Small intestine (tissue), 7 donors: ENCODE data around the gene C2orf92. TPM values are rescaled to one million over a fixed set of nuclear protein-coding genes. Genes with fewer than 3 reads are reported as not detected.

ENCODE experiments used
- DNase-seq, 2 donors: peaks; one replicate each; pipeline versions ENCODE4 v3.0.0 to v3.0.0-alpha.2; 2013
- FAIRE-seq: peaks from 2 replicates; lab custom pipeline; 2012; peaks lifted over from hg19 to GRCh38; lab: Jason Lieb, UNC
- H3K27ac ChIP-seq, 3 donors: one replicate each; pipeline ENCODE4 v1.5.1; 2013; ENCODE audit warnings: low read length in 2 of 3, mild to moderate bottlenecking in 2 of 3, control low read depth in 1 of 3, inconsistent platforms in 1 of 3, low read depth in 1 of 3, moderate library complexity in 1 of 3
- H3K27me3 ChIP-seq, 3 donors: one replicate each; pipeline ENCODE4 v1.6.1; 2013; ENCODE audit warnings: low read length in 3 of 3, inconsistent platforms in 1 of 3; ENCODE audit not compliant: control insufficient read depth in 3 of 3, insufficient read depth in 3 of 3
- H3K36me3 ChIP-seq, 3 donors: one replicate each; pipeline ENCODE4 v1.6.1; 2013; ENCODE audit warnings: low read length in 3 of 3, inconsistent platforms in 1 of 3, low read depth in 1 of 3, mild to moderate bottlenecking in 1 of 3, moderate library complexity in 1 of 3; ENCODE audit not compliant: control insufficient read depth in 3 of 3, insufficient read depth in 2 of 3
- H3K4me1 ChIP-seq, 3 donors: one replicate each; pipeline ENCODE4 v1.6.1; 2013; ENCODE audit warnings: low read length in 2 of 3, inconsistent platforms in 1 of 3, low read depth in 1 of 3, mild to moderate bottlenecking in 1 of 3, moderate library complexity in 1 of 3; ENCODE audit not compliant: control insufficient read depth in 3 of 3, insufficient read depth in 2 of 3
- H3K4me3 ChIP-seq, 3 donors: one replicate each; pipeline ENCODE4 v1.5.1; 2013; ENCODE audit warnings: low read length in 3 of 3, control low read depth in 1 of 3, inconsistent platforms in 1 of 3, low read depth in 1 of 3, mild to moderate bottlenecking in 1 of 3, moderate library complexity in 1 of 3
- H3K9me3 ChIP-seq, 2 donors: one replicate each; pipeline ENCODE4 v1.6.1; 2013; ENCODE audit warnings: low read depth in 1 of 2, low read length in 1 of 2; ENCODE audit not compliant: control insufficient read depth in 2 of 2, insufficient read depth in 1 of 2
- WGBS, 3 donors: extraction: QIAGEN DNeasy Blood & Tissue Kit; methylation state at CpG; one replicate each; pipeline ENCODE4 v1.1.7; 2013; 5-methylcytosine and 5-hydroxymethylcytosine counted together
- polyA plus RNA-seq, 4 donors: library from polyadenylated mRNA; stranded (reverse) in 3 of 4; unstranded in 1 of 4; fragments of 200-250 nt in 3 of 4; fragments of 120-200 nt in 1 of 4; gene quantifications; one replicate each; pipeline versions ENCODE4 v1.2.1 to v1.2.3, GENCODE V29; 2013
- donor health status: healthy with polysubstance abuse.
- donor health status: control.
- donor health status: control.
- donor health status: Bipolar disorder and iron deficiency.
- donor health status: healthy.

C2orf92 gene
- polyA plus RNA-seq, 4 donors: 1.4 to 16.7 (median 11.1) TPM

- peaks cover 0 to 3% (median 2%) of the 10 kb centered on the region in 3 donors for H3K4me1 ChIP-seq
- no peaks in the 10 kb centered on the region for H3K36me3 ChIP-seq
- H3K9me3 ChIP-seq: no peaks in the 10 kb centered on the region
- no peak overlapping the region for H3K4me3 ChIP-seq
- H3K27me3 ChIP-seq: no peaks in the 10 kb centered on the region
- 90 to 91% (median 91%) methylated on average over 19 of the region's 19 CpGs for WGBS, 3 donors
- H3K27ac ChIP-seq: no peak overlapping the region
- FAIRE-seq: no peak
- DNase-seq: no peak
These were observed 33.4 kb downstream of the C2orf92 start for GRCh38 chr2:97702731-97703470.

GRCh38 chr2:97703741-97704140 is 34.2 kb downstream of the C2orf92 start:
- FAIRE-seq: no peak
- H3K9me3 ChIP-seq: no peaks in the 10 kb centered on the region

GRCh38 chr2:97704989-97705388 is 35.5 kb downstream of the C2orf92 start:
- FAIRE-seq (no peak), DNase-seq (no peak)
- 91 to 95% (median 94%) methylated on average over 5 of the region's 5 CpGs for WGBS, 3 donors

More at GRCh38 chr2:97703741-97704140, 34.2 kb downstream of the C2orf92 start:
- DNase-seq: no peak
- Histone ChIP-seq H3K4me1 (peaks cover 0 to 4% (median 3%) of the 10 kb centered on the region in 3 donors), H3K27me3 (no peaks in the 10 kb centered on the region), H3K36me3 (no peaks in the 10 kb centered on the region), H3K4me3 (no peak overlapping the region), H3K27ac (no peak overlapping the region)
- WGBS, 3 donors: 67 to 81% (median 77%) methylated on average over 3 of the region's 3 CpGs

GRCh38 chr2:97706112-97706511 is 36.6 kb downstream of the C2orf92 start:
- 95 to 98% (median 96%) methylated on average over 13 of the region's 13 CpGs for WGBS, 3 donors
- H3K27me3 ChIP-seq: peaks cover 0 to 3% (median 0%) of the 10 kb centered on the region in 3 donors
- H3K4me3 ChIP-seq: no peak overlapping the region
- DNase-seq: no peak
- H3K36me3 ChIP-seq: no peaks in the 10 kb centered on the region
- peaks cover 0 to 4% (median 3%) of the 10 kb centered on the region in 3 donors for H3K4me1 ChIP-seq
- no peak for FAIRE-seq
- no peaks in the 10 kb centered on the region for H3K9me3 ChIP-seq
- H3K27ac ChIP-seq: no peak overlapping the region

More at GRCh38 chr2:97704989-97705388, 35.5 kb downstream of the C2orf92 start:
- H3K27me3 ChIP-seq: no peaks in the 10 kb centered on the region
- no peak overlapping the region for H3K4me3 ChIP-seq
- H3K9me3 ChIP-seq: no peaks in the 10 kb centered on the region
- H3K27ac ChIP-seq: no peak overlapping the region
- no peaks in the 10 kb centered on the region for H3K36me3 ChIP-seq
- peaks cover 0 to 4% (median 3%) of the 10 kb centered on the region in 3 donors for H3K4me1 ChIP-seq

- FAIRE-seq (no peak), DNase-seq (no peak)
- Histone ChIP-seq H3K27me3 (peaks cover 0 to 7% (median 0%) of the 10 kb centered on the region in 3 donors), H3K36me3 (no peaks in the 10 kb centered on the region), H3K27ac (peak overlapping the region in 1 of 3 donors; percentile 13), H3K4me1 (peaks cover 0 to 4% (median 3%) of the 10 kb centered on the region in 3 donors), H3K9me3 (no peaks in the 10 kb centered on the region), H3K4me3 (no peak overlapping the region)
- WGBS, 3 donors: 80 to 83% (median 82%) methylated on average over 11 of the region's 11 CpGs
These were observed 37.3 kb downstream of the C2orf92 start for GRCh38 chr2:97706708-97707345.

GRCh38 chr2:97707362-97708047 is 38.0 kb downstream of the C2orf92 start:
- H3K27me3 ChIP-seq: peaks cover 0 to 7% (median 0%) of the 10 kb centered on the region in 3 donors
- FAIRE-seq: no peak
- peaks cover 0 to 4% (median 3%) of the 10 kb centered on the region in 3 donors for H3K4me1 ChIP-seq
- H3K4me3 ChIP-seq: no peak overlapping the region
- peak; percentile 27 to 92 for DNase-seq
- no peaks in the 10 kb centered on the region for H3K9me3 ChIP-seq
- WGBS, 3 donors: 29 to 64% (median 37%) methylated on average over 11 of the region's 11 CpGs
- peak overlapping the region in 1 of 3 donors; percentile 13 for H3K27ac ChIP-seq
- no peaks in the 10 kb centered on the region for H3K36me3 ChIP-seq

GRCh38 chr2:97708048-97708380 is 38.5 kb downstream of the C2orf92 start:
- Histone ChIP-seq H3K4me3 (no peak overlapping the region), H3K27ac (no peak overlapping the region), H3K36me3 (no peaks in the 10 kb centered on the region), H3K27me3 (peaks cover 0 to 7% (median 0%) of the 10 kb centered on the region in 3 donors), H3K9me3 (no peaks in the 10 kb centered on the region), H3K4me1 (peaks cover 0 to 4% (median 3%) of the 10 kb centered on the region in 3 donors)
- DNase-seq (no peak), FAIRE-seq (no peak)
- WGBS, 3 donors: 77 to 89% (median 79%) methylated on average over 4 of the region's 4 CpGs

GRCh38 chr2:97708608-97709007 is 39.1 kb downstream of the C2orf92 start:
- H3K4me3 ChIP-seq: no peak overlapping the region
- 91 to 95% (median 92%) methylated on average over 8 of the region's 8 CpGs for WGBS, 3 donors
- H3K36me3 ChIP-seq: no peaks in the 10 kb centered on the region
- no peak for FAIRE-seq
- no peak for DNase-seq
- peaks cover 0 to 4% (median 3%) of the 10 kb centered on the region in 3 donors for H3K4me1 ChIP-seq
- H3K27ac ChIP-seq: no peak overlapping the region
- H3K27me3 ChIP-seq: peaks cover 0 to 7% (median 0%) of the 10 kb centered on the region in 3 donors
- no peaks in the 10 kb centered on the region for H3K9me3 ChIP-seq
